ACC112 (cell line): ENCODE data around the gene NUDT14.

Experiments used
- H2AFZ ChIP-seq: fragments of 200-600 bp; sonication (generic); one replicate; pipeline ENCODE4 v1.6.0; 2017; ENCODE audit warnings: antibody characterized with exemption, low read length; ENCODE audit not compliant: unreplicated experiment
- H3K27ac ChIP-seq: fragments of 200-600 bp; sonication (generic); 2 replicates; pipeline ENCODE4 v1.5.1; 2014; ENCODE audit warnings: low read depth, mild to moderate bottlenecking, antibody characterized with exemption, low read length, moderate library complexity
- H3K27me3 ChIP-seq: fragments of 200-600 bp; sonication (generic); 2 replicates; pipeline ENCODE4 v1.6.1; 2014; ENCODE audit warnings: mild to moderate bottlenecking, antibody characterized with exemption, low read length, moderate library complexity, mixed read lengths; ENCODE audit not compliant: insufficient read depth
- H3K36me3 ChIP-seq: fragments of 200-600 bp; sonication (generic); 2 replicates; pipeline ENCODE4 v1.6.1; 2016; ENCODE audit warnings: mild to moderate bottlenecking, antibody characterized with exemption, low read length, moderate library complexity, mixed read lengths; ENCODE audit not compliant: insufficient read depth
- H3K4me1 ChIP-seq: fragments of 200-600 bp; sonication (generic); one replicate; pipeline ENCODE4 v1.6.1; 2016; ENCODE audit warnings: low read length, mixed read lengths; ENCODE audit not compliant: insufficient read depth, unreplicated experiment, control insufficient read depth
- H3K4me3 ChIP-seq: fragments of 200-600 bp; sonication (generic); 2 replicates; pipeline ENCODE4 v1.5.1; 2014; ENCODE audit warnings: mild to moderate bottlenecking, low read depth, low read length
- H3K79me2 ChIP-seq: fragments of 200-600 bp; sonication (generic); one replicate; pipeline ENCODE4 v1.6.0; 2016; ENCODE audit warnings: low read length; ENCODE audit not compliant: control insufficient read depth, unreplicated experiment, insufficient read depth

Gene NUDT14

GRCh38 chr14:105211758-105212089, 30.6 kb upstream of the NUDT14 start:
- Histone ChIP-seq H3K4me1 (no peaks in the 10 kb centered on the region), H3K79me2 (no peaks in the 10 kb centered on the region), H2AFZ (no peak overlapping the region), H3K4me3 (no peak overlapping the region), H3K27ac (no peak overlapping the region), H3K27me3 (no peaks in the 10 kb centered on the region), H3K36me3 (no peaks in the 10 kb centered on the region)

GRCh38 chr14:105211086-105211757, 30.1 kb upstream of the NUDT14 start:
- no peaks in the 10 kb centered on the region for H3K79me2 ChIP-seq
- no peak overlapping the region for H3K4me3 ChIP-seq
- no peak overlapping the region for H3K27ac ChIP-seq
- H2AFZ ChIP-seq: no peak overlapping the region
- H3K27me3 ChIP-seq: no peaks in the 10 kb centered on the region
- H3K4me1 ChIP-seq: no peaks in the 10 kb centered on the region
- H3K36me3 ChIP-seq: no peaks in the 10 kb centered on the region

GRCh38 chr14:105210266-105211025, 29.3 kb upstream of the NUDT14 start:
- H2AFZ ChIP-seq: no peak overlapping the region
- no peaks in the 10 kb centered on the region for H3K27me3 ChIP-seq
- peaks cover 7% of the 10 kb centered on the region for H3K4me1 ChIP-seq
- H3K4me3 ChIP-seq: no peak overlapping the region
- no peaks in the 10 kb centered on the region for H3K79me2 ChIP-seq
- H3K27ac ChIP-seq: no peak overlapping the region
- no peaks in the 10 kb centered on the region for H3K36me3 ChIP-seq

- Histone ChIP-seq H3K4me1 (peaks cover 12% of the 10 kb centered on the region), H3K36me3 (no peaks in the 10 kb centered on the region), H2AFZ (no peak overlapping the region), H3K27me3 (no peaks in the 10 kb centered on the region), H3K79me2 (no peaks in the 10 kb centered on the region), H3K27ac (no peak overlapping the region), H3K4me3 (no peak overlapping the region)
Measured at GRCh38 chr14:105209646-105210045, 28.5 kb upstream of the NUDT14 start.

- Histone ChIP-seq H3K27ac (no peak overlapping the region), H3K4me1 (peaks cover 18% of the 10 kb centered on the region), H2AFZ (no peak overlapping the region), H3K79me2 (no peaks in the 10 kb centered on the region), H3K27me3 (no peaks in the 10 kb centered on the region), H3K36me3 (no peaks in the 10 kb centered on the region), H3K4me3 (no peak overlapping the region)
Measured at GRCh38 chr14:105209091-105209490, 28.0 kb upstream of the NUDT14 start.

- Histone ChIP-seq H3K27me3 (no peaks in the 10 kb centered on the region), H2AFZ (no peak overlapping the region), H3K79me2 (no peaks in the 10 kb centered on the region), H3K27ac (no peak overlapping the region), H3K4me1 (peaks cover 18% of the 10 kb centered on the region), H3K4me3 (no peak overlapping the region), H3K36me3 (no peaks in the 10 kb centered on the region)
Measured at GRCh38 chr14:105208738-105209075, 27.6 kb upstream of the NUDT14 start.

- no peaks in the 10 kb centered on the region for H3K36me3 ChIP-seq
- no peak overlapping the region for H3K4me3 ChIP-seq
- H2AFZ ChIP-seq: no peak overlapping the region
- no peaks in the 10 kb centered on the region for H3K79me2 ChIP-seq
- H3K27me3 ChIP-seq: no peaks in the 10 kb centered on the region
- H3K4me1 ChIP-seq: peaks cover 19% of the 10 kb centered on the region
- H3K27ac ChIP-seq: no peak overlapping the region
Measured at GRCh38 chr14:105207996-105208737, 27.1 kb upstream of the NUDT14 start.

GRCh38 chr14:105207460-105207901, 26.4 kb upstream of the NUDT14 start:
- Histone ChIP-seq H3K36me3 (no peaks in the 10 kb centered on the region), H2AFZ (no peak overlapping the region), H3K79me2 (no peaks in the 10 kb centered on the region), H3K27ac (no peak overlapping the region), H3K27me3 (no peaks in the 10 kb centered on the region), H3K4me1 (peaks cover 21% of the 10 kb centered on the region), H3K4me3 (no peak overlapping the region)

GRCh38 chr14:105206873-105207272, 25.8 kb upstream of the NUDT14 start:
- H3K36me3 ChIP-seq: no peaks in the 10 kb centered on the region
- no peak overlapping the region for H2AFZ ChIP-seq
- H3K4me3 ChIP-seq: no peak overlapping the region
- peaks cover 21% of the 10 kb centered on the region for H3K4me1 ChIP-seq
- H3K27ac ChIP-seq: no peak overlapping the region
- H3K27me3 ChIP-seq: no peaks in the 10 kb centered on the region
- no peaks in the 10 kb centered on the region for H3K79me2 ChIP-seq

- Histone ChIP-seq H3K36me3 (no peaks in the 10 kb centered on the region), H2AFZ (no peak overlapping the region), H3K27me3 (no peaks in the 10 kb centered on the region), H3K4me1 (peaks cover 21% of the 10 kb centered on the region), H3K27ac (no peak overlapping the region), H3K4me3 (no peak overlapping the region), H3K79me2 (no peaks in the 10 kb centered on the region)
Measured at GRCh38 chr14:105205673-105206208, 24.6 kb upstream of the NUDT14 start.
